Pancreas (tissue), 10 donors: ENCODE data around the gene AP1B1. TPM values are rescaled to one million over a fixed set of nuclear protein-coding genes. Genes with fewer than 3 reads are reported as not detected.

ENCODE experiments used
- ATAC-seq, 4 donors: fragments of 200-7000 bp; cut with Tn5 transposase; one replicate each; pipeline versions ENCODE4 v1.8.0 to v1.9.1; 2020; ENCODE audit warnings: mild to moderate bottlenecking in 4 of 4, moderate library complexity in 4 of 4
- DNase-seq, 6 donors: peaks; one replicate each; pipeline ENCODE4 v3.0.0-alpha.2; 2020
- FAIRE-seq: peaks from 2 replicates; lab custom pipeline; 2012; peaks lifted over from hg19 to GRCh38; lab: Jason Lieb, UNC
- H3K27ac ChIP-seq, 4 donors: fragments of 200-600 bp; sonication (generic); 1 replicate in 3 of 4; 2 replicates in 1 of 4; pipeline versions ENCODE4 v1.5.0 to v1.8.0; 2020
- H3K27me3 ChIP-seq, 4 donors: fragments of 200-600 bp; one replicate each; pipeline ENCODE4 v1.8.0; 2021
- H3K36me3 ChIP-seq, 3 donors: fragments of 200-600 bp; sonication (generic) in 1 of 3; one replicate each; pipeline versions ENCODE4 v1.5.0 to v1.8.0; 2020 to 2021
- H3K4me1 ChIP-seq, 3 donors: fragments of 200-600 bp; one replicate each; pipeline ENCODE4 v1.8.0; 2021
- H3K4me3 ChIP-seq, 4 donors: fragments of 200-600 bp; sonication (generic) in 2 of 4; one replicate each; pipeline versions ENCODE4 v1.5.0 to v1.8.0; 2020 to 2021
- H3K9me3 ChIP-seq, 4 donors: fragments of 200-600 bp; one replicate each; pipeline ENCODE4 v1.8.0; 2021
- WGBS, 2 donors: extraction: QIAGEN DNeasy Blood & Tissue Kit; methylation state at CpG; one replicate each; pipeline ENCODE4 v1.1.7; 2013; 5-methylcytosine and 5-hydroxymethylcytosine counted together
- intact Hi-C, 3 donors: fragments of 100-400 bp; cut with DNase I; formaldehyde crosslinking; loops; one replicate each; pipeline versions ENCODE4 v1.11.1 to v1.14.2; 2022
- polyA plus RNA-seq, 2 donors: library from polyadenylated mRNA; stranded (reverse); fragments of 200-250 nt; gene quantifications; one replicate each; pipeline ENCODE4 v1.2.3, GENCODE V29; 2013
- total RNA-seq, 6 donors: library from RNA; stranded (reverse); fragmentation: NEBNext Ultra II Directional in 4 of 6; extraction: Animal tissue kit (Norgen Biotek cat#: 25700) in 4 of 6; gene quantifications; one replicate each; pipeline versions ENCODE4 v1.2.1 to v1.2.4, GENCODE V29; 2021 to 2023
- TF ChIP-seq, protein P1 (sequence below), 4 donors: fragments of 200-600 bp; sonication (generic) in 3 of 4; IDR thresholded peaks; one replicate each; pipeline versions ENCODE4 v1.5.0 to v1.8.0; 2021; ENCODE audit warnings: antibody characterized with exemption in 4 of 4
- donor health status: healthy with polysubstance abuse.
- donor health status: DM: no; HTN: no; CAD: no; lungs with moderate emphysema.
- donor health status: DM: no; HTN: no; CAD: no.
- donor health status: control.
- donor health status: control.
- donor health status: Bipolar disorder and iron deficiency.
- donor health status: DM: yes; HTN: yes; CAD: no.
- donor health status: DM: no; HTN: no; CAD: no.
- donor health status: DM: no; HTN: no; CAD: no.
- donor health status: DM: yes; HTN: yes; CAD: no.

Gene AP1B1
- total and polyA plus RNA-seq, 8 donors: 27.5 to 49.9 (median 35.8) TPM

DNA sequence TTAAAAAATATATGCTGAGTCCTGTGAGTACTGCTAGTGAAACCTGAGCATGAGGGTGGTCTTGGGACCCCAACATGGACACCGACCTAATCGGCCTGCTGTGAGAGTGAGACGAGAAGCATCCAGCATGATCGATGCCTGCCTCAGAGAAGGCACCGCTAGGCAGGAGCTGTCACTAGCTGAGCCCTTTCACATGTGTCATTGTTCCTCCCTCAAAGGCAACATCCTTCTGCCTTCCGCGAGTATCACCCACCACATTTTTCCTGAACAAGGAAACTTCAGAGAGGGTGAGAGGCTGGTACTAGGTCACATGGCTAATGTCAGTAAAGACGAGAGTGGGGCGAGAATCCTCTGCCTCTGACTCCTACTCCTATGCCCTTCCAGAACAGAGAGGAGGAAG is 35.6 kb downstream of the AP1B1 start:
- DNase-seq: no peak
- Histone ChIP-seq H3K27me3 (no peaks in the 10 kb centered on the region), H3K4me3 (no peak overlapping the region), H3K9me3 (no peaks in the 10 kb centered on the region), H3K36me3 (peaks cover 17 to 83% (median 24%) of the 10 kb centered on the region in 3 donors), H3K4me1 (no peaks in the 10 kb centered on the region), H3K27ac (no peak overlapping the region)
- intact Hi-C loops: no loop called here
- TF ChIP-seq, protein P1, sequence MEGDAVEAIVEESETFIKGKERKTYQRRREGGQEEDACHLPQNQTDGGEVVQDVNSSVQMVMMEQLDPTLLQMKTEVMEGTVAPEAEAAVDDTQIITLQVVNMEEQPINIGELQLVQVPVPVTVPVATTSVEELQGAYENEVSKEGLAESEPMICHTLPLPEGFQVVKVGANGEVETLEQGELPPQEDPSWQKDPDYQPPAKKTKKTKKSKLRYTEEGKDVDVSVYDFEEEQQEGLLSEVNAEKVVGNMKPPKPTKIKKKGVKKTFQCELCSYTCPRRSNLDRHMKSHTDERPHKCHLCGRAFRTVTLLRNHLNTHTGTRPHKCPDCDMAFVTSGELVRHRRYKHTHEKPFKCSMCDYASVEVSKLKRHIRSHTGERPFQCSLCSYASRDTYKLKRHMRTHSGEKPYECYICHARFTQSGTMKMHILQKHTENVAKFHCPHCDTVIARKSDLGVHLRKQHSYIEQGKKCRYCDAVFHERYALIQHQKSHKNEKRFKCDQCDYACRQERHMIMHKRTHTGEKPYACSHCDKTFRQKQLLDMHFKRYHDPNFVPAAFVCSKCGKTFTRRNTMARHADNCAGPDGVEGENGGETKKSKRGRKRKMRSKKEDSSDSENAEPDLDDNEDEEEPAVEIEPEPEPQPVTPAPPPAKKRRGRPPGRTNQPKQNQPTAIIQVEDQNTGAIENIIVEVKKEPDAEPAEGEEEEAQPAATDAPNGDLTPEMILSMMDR (IDR thresholded peaks at IDR 0.05): no peak
- no peak for ATAC-seq
- FAIRE-seq: no peak
- WGBS, 2 donors: 85 to 89% methylated on average over 9 of the region's 9 CpGs

DNA sequence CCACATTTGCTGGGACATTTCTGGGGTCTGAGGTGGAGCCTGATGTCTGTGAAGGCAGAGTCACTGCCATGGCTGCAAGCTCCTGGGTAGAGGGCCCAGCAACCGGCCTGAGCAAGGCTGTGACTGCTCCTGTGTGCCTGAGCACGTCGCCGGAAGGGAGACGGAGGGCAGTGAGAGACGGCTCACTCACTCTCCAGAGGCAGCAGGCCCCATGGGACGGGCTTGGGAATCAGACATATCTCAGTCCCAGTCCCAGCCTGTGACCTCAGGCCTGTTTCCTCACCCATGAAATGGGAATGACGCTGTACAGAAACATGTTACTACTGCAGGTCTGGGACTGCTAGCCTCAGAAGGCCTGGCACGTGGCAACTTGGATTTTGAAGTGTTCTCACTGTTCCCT is 36.5 kb downstream of the AP1B1 start:
- Histone ChIP-seq H3K9me3 (no peaks in the 10 kb centered on the region), H3K36me3 (peaks cover 17 to 87% (median 24%) of the 10 kb centered on the region in 3 donors), H3K4me1 (no peaks in the 10 kb centered on the region), H3K4me3 (no peak overlapping the region), H3K27ac (no peak overlapping the region), H3K27me3 (no peaks in the 10 kb centered on the region)
- intact Hi-C loops: no loop called here
- WGBS, 2 donors: 91 to 96% methylated on average over 9 of the region's 9 CpGs
- no peak for FAIRE-seq
- no peak for ATAC-seq
- TF ChIP-seq, protein P1 (IDR thresholded peaks at IDR 0.05): no peak
- DNase-seq: no peak

DNA sequence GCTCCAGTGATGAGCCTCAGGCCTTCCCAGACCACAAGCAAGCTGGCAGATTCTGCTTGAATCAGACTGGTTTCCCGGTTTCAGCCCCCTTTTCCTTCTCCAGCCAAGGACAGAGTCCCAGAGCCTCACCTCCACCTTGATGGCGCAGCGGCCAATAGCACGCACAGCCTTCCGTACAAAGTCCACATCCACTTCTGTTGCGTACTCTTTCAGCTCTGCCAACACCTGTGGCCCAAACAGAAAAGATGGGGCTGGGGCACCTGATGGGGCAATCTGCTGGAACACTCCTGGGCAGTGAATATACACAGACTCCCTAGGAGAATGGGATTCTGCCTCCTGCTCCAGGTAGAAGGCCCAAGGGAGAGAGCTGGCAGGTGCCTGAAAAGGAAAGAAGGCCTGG is 37.3 kb downstream of the AP1B1 start:
- intact Hi-C loops: no loop called here
- H3K36me3 ChIP-seq: peaks cover 13 to 83% (median 24%) of the 10 kb centered on the region in 3 donors
- TF ChIP-seq, protein P1 (IDR thresholded peaks at IDR 0.05): no peak
- H3K27ac ChIP-seq: no peak overlapping the region
- 47 to 48% methylated on average over 6 of the region's 6 CpGs for WGBS, 2 donors
- no peak overlapping the region for H3K4me3 ChIP-seq
- no peaks in the 10 kb centered on the region for H3K9me3 ChIP-seq
- H3K4me1 ChIP-seq: no peaks in the 10 kb centered on the region
- FAIRE-seq (no peak), DNase-seq (peak in 2 of 6 donors; percentile 42 to 63), ATAC-seq (peak; percentile 53 to 85 (median 78))
- no peaks in the 10 kb centered on the region for H3K27me3 ChIP-seq

DNA sequence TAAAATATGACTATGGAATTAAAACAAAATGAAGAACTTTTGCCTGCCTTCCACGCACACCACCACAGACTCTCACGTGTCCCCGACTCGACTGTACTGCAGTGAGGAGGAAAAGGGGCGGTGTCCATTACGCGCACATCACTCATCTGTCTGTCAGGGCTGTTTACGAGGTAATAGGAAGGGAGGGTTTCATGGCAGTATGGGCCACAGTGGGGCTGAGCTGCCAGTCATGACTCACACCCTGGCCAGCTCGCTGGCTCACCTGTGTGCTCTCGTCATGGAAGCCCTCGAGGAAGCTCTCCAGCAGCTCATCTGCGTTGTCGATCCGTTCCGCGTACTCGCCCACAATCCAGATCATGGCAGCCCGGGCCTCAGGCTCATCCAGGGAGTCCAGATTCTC is 39.4 kb downstream of the AP1B1 start:
- TF ChIP-seq, protein P1 (IDR thresholded peaks at IDR 0.05): no peak
- H3K36me3 ChIP-seq: peaks cover 12 to 69% (median 17%) of the 10 kb centered on the region in 3 donors
- 92 to 94% methylated on average over 18 of the region's 18 CpGs for WGBS, 2 donors
- H3K4me1 ChIP-seq: peaks cover 2 to 5% (median 5%) of the 10 kb centered on the region in 3 donors
- H3K27ac ChIP-seq: no peak overlapping the region
- no peak overlapping the region for H3K4me3 ChIP-seq
- no peak for FAIRE-seq
- no peak for ATAC-seq
- H3K27me3 ChIP-seq: no peaks in the 10 kb centered on the region
- intact Hi-C loops: no loop called here
- no peak for DNase-seq
- H3K9me3 ChIP-seq: no peaks in the 10 kb centered on the region

- ATAC-seq: no peak
- Histone ChIP-seq H3K4me1 (peaks cover 11 to 14% (median 14%) of the 10 kb centered on the region in 3 donors), H3K9me3 (no peaks in the 10 kb centered on the region), H3K27me3 (no peaks in the 10 kb centered on the region), H3K4me3 (no peak overlapping the region), H3K36me3 (peaks cover 11 to 60% (median 12%) of the 10 kb centered on the region in 3 donors), H3K27ac (no peak overlapping the region)
- DNase-seq: no peak
- 76 to 82% methylated on average over 2 of the region's 2 CpGs for WGBS, 2 donors
- intact Hi-C loops: no loop called here
- TF ChIP-seq, protein P1 (IDR thresholded peaks at IDR 0.05): no peak
- FAIRE-seq: no peak
Measured at GRCh38 chr22:29348041-29348440, 40.3 kb downstream of the AP1B1 start.
